Hepatic stellate cell (primary cell): ENCODE results near the gene CFAP157.

Source experiments
- DNase-seq: peaks from one replicate; pipeline ENCODE4 v3.0.0; 2011; ENCODE audit warnings: low spot score

CFAP157 gene

DNA sequence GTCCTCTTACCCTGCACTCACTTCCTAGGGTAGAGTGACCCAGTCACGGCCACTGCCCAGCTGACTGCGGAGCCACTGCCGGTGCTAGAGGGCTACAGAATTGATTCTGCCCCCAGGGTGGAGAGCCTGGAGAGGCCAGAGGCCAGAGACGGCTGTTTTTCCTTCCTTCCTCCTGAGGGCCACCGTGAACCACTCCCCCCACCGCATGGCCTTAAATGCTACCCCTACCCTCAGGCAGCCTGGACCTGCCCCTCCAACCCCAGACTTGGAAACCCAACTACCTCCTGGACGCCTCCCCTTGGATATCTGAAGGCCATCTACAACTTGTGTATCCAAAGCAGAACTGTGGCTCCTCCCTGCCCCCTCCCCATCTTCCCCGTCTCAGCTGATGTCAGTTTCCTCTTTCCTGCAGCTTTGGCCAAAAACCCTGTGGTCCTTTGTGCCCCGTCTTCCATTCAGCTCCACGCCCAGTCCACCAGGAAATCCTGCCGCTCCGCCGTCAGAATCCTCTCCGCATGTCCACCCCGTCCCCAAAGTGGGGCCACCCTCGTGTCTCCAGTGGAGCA is 55.4 kb downstream of the CFAP157 start:
- DNase-seq = no peak

- DNase-seq = peak; percentile 44
These were observed 57.2 kb downstream of the CFAP157 start for GRCh38 chr9:127763918-127764384.

GRCh38 chr9:127765418-127765817 is 58.6 kb downstream of the CFAP157 start:
- no peak for DNase-seq
